HG02973 (cell line): ENCODE data around the gene PTPRN2.

Experiments used
- ATAC-seq: cut with Tn5 transposase; IDR thresholded peaks from one replicate; pipeline ENCODE4 v1.9.1; 2021; ENCODE audit warnings: moderate library complexity; ENCODE audit not compliant: unreplicated experiment

PTPRN2 gene

DNA sequence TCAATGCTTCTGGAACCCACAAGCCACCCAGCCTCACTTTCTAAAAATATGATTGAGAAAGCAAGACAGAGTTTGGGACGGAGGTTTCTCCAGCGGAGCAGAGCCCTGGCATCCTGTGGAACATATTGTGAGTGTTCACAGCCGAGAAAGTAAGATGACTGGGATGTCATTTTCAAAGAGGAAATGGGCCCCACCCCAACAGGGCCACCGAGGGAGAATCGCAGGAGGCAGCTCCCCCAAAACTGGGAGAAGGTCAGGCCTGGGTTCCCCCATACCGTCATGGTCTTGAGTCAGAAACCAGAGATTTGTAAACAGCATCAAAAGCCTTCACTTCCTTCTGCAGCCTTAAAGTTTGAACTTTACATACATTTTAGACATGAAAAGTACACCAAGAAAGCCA lies 560.0 kb downstream of the PTPRN2 start:
- ATAC-seq: no peak

DNA sequence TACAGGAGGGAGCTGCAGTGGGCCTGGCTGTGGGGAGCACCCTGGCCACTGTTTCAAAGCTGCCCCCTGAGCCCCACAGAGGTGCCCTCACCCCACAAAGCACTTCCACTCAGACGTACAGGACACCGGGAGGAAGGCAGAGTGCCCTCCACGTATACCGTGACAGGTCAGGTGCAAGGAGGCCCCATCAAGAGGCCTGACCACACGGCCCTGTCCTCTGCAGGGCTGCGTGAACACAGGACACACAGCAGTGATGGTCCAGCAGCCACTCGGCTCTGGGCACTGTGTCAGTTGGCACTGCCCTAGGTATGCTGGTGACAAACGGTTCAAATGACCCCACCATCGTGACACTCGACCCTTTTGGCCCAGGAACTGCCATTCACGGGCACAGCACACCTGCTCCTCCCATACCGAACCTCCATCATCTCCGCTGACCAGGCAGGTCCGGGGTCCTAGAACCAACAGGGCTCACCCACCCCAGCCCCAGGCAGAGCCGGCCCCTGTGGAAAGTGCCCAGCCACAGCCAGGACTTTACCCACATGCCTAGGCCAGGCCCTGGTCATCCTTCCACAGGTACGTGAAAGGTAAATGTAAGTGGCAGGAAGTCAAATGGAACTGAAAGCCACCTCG lies 560.9 kb downstream of the PTPRN2 start:
- ATAC-seq: no peak

DNA sequence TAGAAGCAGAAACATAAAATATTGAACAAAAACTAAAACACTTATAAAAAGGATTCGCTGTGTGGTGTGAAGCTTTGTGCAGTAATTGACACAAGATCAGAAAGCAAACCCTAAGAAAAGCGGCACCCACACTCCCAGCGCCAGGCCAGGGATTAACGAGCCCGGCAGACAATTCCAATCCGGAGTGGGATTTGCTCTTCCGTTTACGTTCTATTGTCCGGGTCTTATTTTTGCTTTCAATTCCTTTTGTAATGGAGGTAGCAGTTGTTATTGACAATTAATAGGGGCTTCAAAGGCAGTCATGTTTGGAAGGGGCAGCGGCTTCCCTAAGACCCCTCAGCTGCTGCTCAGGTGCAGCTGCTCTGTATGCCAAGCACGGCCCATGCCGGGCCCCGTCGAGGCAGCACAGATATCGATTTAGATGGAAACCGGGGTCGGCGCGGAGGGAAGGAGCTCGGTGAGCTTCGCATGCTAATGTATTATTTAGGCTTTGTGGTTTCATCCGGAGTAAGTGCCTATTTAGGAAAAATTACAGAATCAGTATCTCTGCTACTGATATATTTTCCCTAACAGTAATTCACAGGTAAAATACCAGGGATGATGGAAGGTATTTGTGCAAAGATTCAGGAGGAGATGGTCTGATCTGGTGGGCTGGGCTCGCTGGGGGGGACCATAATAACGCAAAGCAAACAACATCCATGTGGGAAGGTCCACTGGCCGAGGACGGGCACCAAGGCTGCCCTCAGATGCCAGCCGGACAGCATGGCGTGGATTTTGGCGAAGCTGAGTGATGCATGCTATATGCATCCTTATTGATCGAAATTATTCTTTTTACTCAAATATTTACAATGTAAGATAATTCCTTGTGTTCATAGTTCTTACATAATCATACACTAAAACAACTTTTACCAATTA lies 561.7 kb downstream of the PTPRN2 start:
- ATAC-seq: no peak

DNA sequence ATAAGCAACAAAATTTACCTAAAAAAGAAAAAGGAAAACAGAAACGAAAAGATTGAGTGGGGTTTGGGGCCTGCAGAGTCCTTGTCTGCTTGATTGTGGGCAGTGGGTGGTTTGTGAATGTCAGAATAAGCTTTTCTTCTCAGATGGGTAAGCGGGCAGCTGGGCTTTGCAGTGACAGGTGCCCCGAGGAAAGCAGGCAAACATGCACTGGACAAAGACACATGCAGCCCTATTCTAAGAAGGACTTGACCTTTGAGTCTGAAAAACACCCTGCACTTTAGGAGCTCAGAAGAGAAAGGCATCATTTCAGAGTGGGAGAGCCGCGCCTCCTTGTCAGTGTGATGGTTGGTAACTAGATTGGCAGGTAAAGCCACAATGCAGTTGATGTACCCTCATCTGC lies 562.7 kb downstream of the PTPRN2 start:
- no peak for ATAC-seq

DNA sequence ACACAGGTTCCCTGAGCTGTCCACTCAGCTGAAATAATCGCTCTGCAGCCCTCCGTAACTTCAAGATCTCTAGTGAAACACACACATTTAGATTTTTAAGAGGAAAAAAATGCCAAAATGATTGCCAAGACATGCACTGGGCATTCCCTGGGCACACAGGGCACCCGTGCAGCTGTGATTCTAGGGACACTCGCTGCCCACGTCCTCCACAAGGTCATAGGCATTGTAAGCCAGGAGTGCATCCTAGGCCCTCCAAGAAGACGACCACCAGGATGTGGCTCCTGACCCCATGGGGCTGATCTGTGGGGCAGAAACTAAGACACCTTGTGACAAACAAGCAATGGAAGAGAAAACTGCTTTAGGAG lies 563.3 kb downstream of the PTPRN2 start:
- no peak for ATAC-seq

DNA sequence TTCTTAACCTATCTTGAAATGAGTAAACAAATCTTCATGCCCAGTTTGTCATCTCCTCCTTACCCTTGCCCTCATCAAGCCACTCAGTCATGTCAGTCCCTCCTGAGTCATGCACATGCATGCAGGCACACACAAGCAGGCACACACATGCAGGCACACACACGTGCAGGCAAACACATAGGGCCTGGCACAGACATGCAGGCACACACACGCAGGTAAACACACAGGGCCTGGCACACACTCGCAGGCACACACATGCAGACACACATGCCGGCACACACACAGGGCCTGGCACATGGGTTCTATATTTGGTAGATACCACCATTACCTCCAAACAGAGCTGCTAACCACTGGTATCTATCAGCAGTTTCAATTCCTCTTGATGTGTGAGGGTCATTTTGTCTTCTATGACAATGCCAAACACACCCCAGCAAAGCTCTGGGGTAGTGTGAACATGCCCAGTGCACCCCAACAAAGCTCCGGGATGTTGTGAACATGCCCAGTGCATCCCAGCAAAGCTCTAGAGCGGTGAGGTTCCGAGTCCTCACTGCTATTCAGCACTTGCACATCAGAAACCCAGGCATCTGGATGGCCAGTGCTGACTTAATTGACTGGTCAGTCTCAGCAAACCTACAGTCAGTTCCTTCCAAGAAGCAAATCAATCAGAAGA lies 563.8 kb downstream of the PTPRN2 start:
- no peak for ATAC-seq

DNA sequence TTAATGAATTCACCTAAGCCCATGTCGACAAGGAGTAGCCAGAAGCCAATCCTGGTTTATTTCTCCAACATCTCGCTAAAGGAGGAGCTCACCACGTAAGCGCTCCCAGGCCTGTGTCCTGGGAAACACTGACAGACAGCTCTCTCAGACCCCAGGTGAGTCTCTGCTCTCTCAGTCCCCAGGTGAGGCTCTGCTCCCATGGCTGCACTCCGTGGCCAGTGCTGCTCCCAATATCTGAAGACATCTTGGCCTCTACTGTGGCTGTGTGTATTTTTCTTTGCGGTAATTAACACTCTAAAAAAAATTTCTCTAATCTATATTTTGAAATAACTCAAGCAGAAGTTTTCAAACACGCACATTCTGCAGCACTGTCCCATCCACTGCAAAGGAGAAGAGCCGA lies 564.5 kb downstream of the PTPRN2 start:
- no peak for ATAC-seq

DNA sequence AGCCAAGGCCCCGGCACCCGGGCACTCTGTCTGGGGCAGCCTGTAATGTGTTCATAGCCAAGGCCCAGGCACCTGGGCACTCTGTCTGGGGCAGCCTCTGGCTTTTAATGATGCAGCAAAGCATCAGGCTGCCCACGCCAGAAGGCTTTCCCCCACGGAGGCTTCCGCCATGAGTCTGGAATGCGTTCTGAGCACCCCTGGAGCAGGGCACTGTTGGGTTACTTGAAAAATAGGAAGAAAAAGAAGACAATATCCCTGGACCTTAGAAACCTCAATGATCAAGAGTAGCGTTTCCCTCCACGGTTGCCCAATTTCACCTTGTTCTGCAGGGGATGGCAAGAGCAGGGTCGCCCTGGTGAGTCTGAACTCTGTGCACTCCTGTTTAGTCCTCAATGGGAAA lies 565.0 kb downstream of the PTPRN2 start:
- ATAC-seq: no peak

DNA sequence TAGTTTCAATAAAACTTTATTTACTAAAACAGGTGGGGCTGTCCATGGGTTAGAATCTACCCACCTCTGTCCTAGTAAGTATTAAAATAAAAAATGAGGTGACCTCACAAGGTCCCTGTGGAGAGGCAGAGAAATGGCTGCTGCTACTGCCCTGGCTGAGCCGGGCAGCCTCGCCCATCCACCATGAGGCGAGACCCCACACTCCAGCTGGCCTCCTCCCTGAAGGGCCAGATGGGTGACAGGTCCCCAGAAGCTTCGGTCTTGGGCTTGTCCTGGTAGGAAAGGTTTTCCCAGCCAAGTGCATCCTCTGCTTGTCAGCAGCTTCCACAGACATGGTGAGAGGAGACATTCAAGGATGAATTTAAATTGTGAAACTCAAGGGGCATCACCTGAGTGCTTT lies 565.8 kb downstream of the PTPRN2 start:
- ATAC-seq: no peak

DNA sequence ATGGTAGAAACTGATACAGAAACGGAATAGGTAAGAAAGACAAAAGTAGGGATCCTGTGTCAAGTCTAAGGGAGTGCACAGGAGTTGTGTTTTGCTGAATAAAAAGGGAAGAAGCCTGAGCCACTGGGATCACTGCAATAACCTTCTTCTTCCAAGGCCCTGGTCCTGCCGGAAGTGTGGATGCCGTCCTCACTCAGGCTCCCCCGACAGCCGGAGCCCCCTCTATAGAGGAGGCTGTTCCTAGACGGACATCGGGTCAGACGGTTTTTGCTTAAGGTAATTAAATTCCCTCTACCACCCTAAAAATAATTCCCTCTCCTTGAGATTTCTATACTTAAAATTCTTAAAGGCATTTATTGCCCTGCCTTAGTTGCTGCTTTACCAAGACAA lies 566.9 kb downstream of the PTPRN2 start:
- no peak for ATAC-seq

DNA sequence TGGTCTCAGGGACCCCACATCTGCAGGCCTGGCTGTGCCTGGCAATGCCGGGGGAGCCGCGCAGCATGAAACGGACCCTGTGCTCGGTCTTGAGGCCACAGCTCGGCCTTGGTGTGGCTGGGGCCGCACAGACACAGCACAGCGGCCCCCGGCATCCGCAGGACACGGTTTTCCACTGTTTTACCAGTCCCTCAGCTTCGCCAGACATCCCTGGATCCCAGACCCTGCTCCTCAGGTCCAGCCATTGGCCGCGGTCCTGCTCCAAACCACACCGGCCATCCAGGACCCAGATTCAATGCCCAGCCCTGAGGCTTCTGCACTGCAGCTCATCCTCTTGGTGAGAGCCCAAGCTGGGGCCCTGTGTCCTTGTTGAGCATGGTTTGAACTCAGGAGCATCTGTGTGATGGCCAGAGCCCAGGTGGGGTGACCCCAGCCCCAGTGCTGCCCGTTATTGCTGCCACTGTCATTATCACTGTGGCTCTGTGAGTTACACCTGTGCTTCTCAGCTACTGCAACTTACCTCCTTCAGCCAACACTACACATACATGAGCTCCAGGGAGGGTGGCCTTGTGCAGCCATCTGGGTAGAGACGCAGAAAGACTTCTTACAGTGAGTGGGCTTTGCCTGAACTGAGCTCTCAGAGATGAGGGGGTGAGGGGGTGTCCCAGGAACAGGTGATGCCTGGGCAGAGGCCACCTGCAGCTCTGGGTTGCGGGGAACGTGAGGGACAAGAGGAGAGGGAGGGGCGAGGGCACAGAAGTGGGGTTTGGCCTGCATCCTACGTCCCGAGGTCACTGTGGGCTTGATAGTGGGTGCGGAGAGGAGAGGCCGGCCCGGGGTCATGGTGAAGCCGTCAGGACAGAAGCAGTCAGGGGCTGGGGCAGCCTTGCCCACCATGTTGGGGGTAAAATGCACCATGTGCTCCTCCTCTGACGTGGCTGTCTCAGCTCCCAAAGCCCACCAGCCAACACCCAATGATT lies 567.6 kb downstream of the PTPRN2 start:
- ATAC-seq: no peak

DNA sequence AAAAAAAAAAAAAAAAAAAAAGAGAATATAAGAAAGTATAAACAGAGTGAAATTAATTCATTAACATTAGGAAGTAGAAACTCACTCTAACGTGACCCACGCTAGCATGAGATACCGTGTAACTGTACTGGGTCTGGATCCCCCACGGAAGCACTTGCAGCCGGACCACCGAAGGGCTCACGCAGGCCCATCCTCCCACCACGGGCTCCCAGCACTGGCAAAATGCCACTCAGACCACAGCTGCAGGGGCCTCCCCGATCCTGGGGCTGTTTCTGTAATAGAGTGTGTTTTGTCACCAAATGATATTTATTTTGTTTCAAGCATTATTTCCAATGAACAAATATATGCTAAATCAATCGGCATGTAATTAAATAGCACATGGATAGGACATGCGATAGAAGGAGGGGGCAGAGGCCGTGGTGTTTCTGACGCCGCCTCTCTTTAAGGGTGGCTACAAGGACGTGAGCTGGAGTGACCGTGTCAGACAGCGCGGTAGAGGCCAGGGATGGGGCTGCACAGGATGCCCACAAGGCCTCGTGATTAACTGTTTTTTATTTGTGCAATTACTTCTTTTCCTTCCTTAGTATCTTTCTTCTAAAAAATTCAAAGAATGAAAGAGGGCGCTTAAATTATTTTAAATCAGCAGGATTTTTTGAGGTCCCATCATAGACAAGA lies 568.5 kb downstream of the PTPRN2 start:
- no peak for ATAC-seq

DNA sequence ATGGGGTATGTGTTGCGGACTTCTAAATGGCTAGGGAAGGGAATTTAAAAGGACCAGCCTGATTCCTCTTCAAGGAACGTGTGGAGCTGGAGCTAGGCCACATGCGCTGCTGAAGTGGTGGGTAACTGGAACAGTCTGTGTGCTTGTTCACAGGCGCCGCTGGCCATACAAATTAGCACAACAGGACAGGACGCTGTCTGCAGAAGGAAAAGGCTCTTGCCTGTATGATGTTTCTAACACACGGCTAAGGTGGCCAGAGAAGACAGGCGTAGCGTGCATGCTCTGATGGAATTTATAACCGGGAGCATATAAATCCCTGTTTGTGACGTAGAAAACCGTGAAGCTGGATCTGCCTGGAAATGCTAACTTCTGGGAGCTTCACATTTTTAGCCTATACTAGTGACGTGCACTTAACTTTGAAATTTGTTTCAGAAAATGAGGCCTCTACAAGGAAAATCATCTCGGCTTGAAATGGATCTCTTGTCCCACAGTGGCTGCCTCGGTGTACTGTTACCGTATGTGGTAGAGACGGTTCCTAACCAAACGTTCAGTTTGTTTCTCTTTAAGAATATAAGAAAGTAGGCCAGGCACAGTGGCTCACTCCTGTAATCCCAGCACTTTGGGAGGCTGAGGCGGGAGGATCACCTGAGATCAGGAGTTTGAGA lies 569.4 kb downstream of the PTPRN2 start:
- ATAC-seq: no peak

DNA sequence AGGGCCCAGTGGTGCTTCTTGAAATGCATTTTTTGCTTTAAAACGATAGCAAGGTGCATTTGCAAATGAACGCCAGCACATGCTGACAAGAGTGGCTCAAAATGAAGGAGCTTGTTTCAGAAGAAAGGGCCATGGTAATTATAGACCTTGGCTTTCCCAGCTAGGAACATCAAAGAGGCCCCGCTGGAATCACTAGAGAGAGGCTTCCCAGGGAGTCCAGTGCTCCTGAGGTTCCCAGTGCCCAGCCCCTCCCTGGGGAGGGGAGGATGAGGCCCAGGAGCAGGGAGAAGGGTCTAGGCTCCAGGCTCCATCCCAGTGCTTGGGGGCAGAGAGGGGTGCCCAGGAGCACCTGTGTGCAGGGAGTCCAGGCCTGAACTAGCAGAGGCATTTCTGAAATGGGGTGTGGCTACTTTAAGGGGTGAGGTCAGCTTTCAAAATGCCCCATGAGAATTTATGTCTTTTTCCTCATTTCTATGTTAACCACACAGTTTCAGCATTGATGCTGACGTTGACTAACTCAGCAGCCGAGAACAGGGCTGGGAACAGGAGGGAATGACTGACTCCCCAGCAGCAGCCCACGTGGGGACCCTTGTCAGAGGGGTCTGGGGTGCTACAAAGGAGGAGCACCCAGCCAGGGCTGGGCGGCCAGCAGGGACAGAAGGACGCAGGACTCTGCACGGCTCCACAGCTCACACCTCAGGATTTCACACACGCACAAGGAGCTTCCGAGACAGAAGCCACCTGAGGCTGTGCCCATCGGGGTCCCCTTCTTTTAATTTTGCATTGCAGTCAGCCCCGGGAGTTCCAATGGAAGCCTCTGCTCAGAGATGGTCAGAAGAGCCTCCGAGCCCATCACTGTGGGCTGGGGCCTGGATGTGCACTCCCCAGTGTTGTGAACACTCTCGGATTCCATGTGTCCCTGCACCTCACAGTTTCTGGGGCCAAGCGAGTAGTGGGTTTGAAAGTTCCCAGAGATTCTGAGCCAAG lies 570.2 kb downstream of the PTPRN2 start:
- ATAC-seq: no peak

DNA sequence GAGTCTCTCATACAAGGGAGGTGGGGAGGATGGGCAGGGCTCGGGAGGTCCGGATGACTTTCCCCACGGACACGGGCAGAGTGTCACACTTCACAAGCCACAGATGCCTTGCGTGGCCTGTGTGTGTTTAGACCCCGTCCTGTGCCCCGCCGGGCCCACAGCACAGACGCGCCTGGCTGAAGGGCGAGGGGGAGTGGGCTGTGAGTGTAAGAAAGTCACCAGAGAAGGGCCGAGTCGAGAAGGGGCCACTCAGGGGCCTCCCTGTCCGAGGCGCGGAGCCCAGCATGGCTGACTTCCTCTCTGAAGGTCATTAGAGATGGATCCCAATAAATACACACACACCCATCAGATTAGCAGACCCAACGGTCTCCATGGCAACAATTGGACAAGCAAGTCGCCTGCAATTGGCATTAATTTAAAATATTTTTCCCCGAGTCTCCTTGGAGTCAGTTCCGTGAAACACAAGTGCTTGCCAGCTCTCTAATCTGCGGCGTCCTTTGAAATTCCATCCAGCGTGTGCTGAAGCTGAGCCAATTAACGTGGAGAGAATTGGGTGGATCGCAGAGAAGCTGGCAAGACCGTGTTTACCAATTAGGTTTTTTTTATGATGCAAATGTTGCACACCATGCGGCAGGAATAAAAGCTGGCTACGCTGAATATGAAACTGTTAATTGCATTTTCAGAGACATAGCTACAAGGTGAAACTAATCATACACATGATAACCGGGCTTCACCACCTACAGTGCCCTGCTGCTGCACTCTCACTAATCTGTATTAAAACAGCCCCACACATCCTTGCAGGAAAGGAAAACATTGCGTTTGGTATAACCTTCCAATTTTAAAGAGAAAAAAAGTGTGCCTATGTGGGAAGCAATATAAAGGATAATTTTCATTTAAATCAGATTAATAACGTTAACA lies 571.2 kb downstream of the PTPRN2 start:
- no peak for ATAC-seq

DNA sequence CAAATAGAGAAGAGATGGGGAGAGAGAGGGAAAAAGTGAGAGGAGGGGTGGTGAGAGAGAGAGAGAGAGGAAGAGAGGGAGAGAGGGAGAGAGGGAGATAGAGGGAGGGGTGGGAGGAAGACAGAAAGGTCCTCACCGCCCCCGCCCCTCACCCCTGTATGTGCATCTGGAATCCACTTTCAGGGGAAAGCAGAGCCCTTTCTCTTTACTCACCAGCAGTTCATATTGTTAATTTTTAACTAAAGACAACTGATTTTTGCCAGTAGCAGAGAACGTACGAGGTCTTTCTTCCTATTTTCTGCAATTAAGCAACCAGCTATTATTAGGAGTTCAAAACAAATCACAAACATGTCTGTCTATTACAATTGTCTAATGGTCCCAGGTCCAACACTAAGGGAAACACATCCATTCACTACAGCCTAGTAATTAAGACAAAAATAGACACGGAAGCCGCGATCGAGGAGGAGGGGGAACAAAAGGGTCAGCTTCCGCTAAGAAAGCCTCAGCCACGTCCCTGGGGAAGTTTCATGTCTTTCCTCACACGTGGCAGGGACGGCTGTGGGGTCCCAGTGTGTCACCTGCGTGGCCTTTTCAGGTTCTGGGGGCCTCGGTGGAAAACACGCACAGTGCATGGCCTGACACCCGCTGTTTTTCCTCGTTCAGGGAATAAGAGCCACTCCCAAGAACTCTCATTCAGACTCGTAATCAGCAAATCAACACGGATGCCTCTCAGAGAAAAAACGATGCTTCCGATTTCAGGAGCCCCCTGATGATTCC lies 572.0 kb downstream of the PTPRN2 start:
- no peak for ATAC-seq

DNA sequence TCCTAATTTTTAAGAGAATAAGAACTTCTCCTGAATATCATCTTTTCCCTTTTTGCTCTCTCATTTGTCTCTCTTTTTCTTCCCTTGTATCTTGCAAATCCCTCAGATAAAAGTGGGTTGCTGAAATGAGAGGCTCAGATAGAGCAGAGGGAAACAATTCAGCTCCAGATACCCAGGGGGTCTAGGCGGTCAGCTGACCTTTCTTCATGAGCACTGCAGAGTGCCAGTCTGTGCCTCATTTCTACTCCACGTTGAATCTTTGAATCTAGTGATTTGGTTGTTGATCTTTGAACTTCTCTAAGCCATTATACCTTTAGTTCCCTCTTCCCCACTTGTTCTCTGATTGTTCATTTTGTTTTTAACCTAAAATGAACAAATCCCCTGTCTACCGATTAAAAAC lies 572.6 kb downstream of the PTPRN2 start:
- ATAC-seq: no peak
